Thyroid gland (tissue), 4 donors: ENCODE data around the gene ALDOC. TPM values are rescaled to one million over a fixed set of nuclear protein-coding genes. Genes with fewer than 3 reads are reported as not detected.

ENCODE experiments used
- DNase-seq, 2 donors: peaks; one replicate each; pipeline ENCODE4 v3.0.0-alpha.2; 2019
- H3K27ac ChIP-seq, 3 donors: fragments of 200-600 bp; sonication (generic); 1 replicate in 2 of 3; 2 replicates in 1 of 3; pipeline ENCODE4 v1.5.1; 2016 to 2019; ENCODE audit warnings: mild to moderate bottlenecking in 1 of 3, moderate library complexity in 1 of 3
- H3K27me3 ChIP-seq: fragments of 200-600 bp; sonication (generic); one replicate; pipeline ENCODE4 v1.5.1; 2019
- H3K36me3 ChIP-seq, 2 donors: fragments of 200-600 bp; sonication (generic); one replicate each; pipeline ENCODE4 v1.5.1; 2016 to 2019
- H3K4me1 ChIP-seq, 2 donors: fragments of 200-600 bp; sonication (generic); one replicate each; pipeline ENCODE4 v1.5.1; 2017 to 2019
- H3K4me3 ChIP-seq, 3 donors: fragments of 200-600 bp; sonication (generic); replicated peaks in 1 of 3; 1 replicate in 2 of 3; 2 replicates in 1 of 3; pipeline ENCODE4 v1.5.1; 2016; ENCODE audit warnings: mild to moderate bottlenecking in 1 of 3
- H3K9me3 ChIP-seq: fragments of 200-600 bp; sonication (generic); one replicate; pipeline ENCODE4 v1.5.1; 2017
- POLR2A ChIP-seq, 2 donors: fragments of 450-650 bp; IDR thresholded peaks; one replicate each; pipeline ENCODE4 v1.6.1; 2017; ENCODE audit warnings: antibody characterized with exemption in 2 of 2, mild to moderate bottlenecking in 2 of 2, moderate library complexity in 1 of 2
- WGBS, 2 donors: methylation state at CpG; one replicate each; pipeline ENCODE4 v1.1.5; 2017; 5-methylcytosine and 5-hydroxymethylcytosine counted together
- intact Hi-C: fragments of 100-400 bp; cut with DNase I; formaldehyde crosslinking; loops from one replicate; pipeline ENCODE4 v1.15.1; 2023
- total RNA-seq, 4 donors: library from RNA; depleted of rRNA; stranded (reverse); fragments of >200 nt; gene quantifications; one replicate each; pipeline ENCODE4 v1.2.3, GENCODE V29; 2016
- TF ChIP-seq, protein P1 (sequence below), 6 experiments: fragments of 200-600 bp in 3 of 6; fragments of 450-650 bp in 3 of 6; sonication (generic) in 3 of 6; IDR thresholded peaks; one replicate each; pipeline ENCODE4 v1.5.1; 2016 to 2019; ENCODE audit warnings: antibody characterized with exemption in 6 of 6, mild to moderate bottlenecking in 2 of 6, inconsistent platforms in 1 of 6, moderate library complexity in 1 of 6

ALDOC gene
- total RNA-seq, 4 donors from 2014 or later, result 6.0 to 13.1 (median 8.7) TPM

DNA sequence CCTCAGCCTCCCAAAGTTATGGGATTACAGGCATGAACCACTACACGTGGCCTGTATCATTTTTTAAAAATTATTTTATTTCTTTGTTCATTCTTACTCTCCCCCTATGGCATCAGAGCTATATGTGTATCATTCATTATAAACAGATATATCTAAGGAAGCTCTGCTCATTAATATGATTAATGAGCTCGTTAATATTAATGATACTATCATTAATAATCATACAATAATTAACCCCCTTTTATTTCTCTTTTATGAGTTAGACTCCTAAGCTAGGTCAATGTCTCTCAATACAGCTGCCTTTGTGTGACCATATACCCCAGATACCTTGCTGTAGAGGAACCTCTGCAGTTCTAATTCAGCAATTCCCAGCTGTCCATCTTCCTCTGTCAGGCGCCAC, 41.8 kb upstream of the ALDOC start:
- TF ChIP-seq, protein P1, sequence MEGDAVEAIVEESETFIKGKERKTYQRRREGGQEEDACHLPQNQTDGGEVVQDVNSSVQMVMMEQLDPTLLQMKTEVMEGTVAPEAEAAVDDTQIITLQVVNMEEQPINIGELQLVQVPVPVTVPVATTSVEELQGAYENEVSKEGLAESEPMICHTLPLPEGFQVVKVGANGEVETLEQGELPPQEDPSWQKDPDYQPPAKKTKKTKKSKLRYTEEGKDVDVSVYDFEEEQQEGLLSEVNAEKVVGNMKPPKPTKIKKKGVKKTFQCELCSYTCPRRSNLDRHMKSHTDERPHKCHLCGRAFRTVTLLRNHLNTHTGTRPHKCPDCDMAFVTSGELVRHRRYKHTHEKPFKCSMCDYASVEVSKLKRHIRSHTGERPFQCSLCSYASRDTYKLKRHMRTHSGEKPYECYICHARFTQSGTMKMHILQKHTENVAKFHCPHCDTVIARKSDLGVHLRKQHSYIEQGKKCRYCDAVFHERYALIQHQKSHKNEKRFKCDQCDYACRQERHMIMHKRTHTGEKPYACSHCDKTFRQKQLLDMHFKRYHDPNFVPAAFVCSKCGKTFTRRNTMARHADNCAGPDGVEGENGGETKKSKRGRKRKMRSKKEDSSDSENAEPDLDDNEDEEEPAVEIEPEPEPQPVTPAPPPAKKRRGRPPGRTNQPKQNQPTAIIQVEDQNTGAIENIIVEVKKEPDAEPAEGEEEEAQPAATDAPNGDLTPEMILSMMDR (IDR thresholded peaks at IDR 0.05), result no peak
- TF ChIP-seq POLR2A (IDR thresholded peaks at IDR 0.05), result no peak
- Histone ChIP-seq H3K4me1 (no peaks in the 10 kb centered on the region), H3K36me3 (peaks cover 89 to 92% of the 10 kb centered on the region in 2 donors), H3K9me3 (no peaks in the 10 kb centered on the region), H3K27me3 (no peaks in the 10 kb centered on the region), H3K4me3 (no peak overlapping the region), H3K27ac (no peak overlapping the region)
- DNase-seq, result no peak
- intact Hi-C loops, result no loop called here
- WGBS, 2 donors, result 95 to 98% methylated on average over 3 of the region's 3 CpGs

DNA sequence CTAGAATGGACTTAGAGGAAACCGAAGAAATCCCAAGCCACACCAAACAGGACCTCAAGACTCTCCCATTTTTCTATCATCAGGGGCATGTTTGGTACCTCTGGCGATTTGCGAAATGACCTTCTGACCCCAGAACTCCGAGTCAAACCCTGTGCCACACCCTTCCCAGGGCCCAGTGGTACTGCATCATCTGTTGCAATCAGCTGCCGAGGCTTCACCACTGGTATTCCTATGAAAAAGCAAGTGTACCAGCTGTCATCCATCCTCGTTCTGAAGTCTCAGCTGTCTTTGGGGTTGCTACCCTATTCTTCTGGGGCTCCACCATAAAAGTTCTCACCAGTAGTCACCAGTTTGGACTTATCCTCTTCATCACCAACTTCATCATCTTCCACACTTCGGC, 39.6 kb upstream of the ALDOC start:
- H3K36me3 ChIP-seq, result peaks cover 71 to 74% of the 10 kb centered on the region in 2 donors
- 88 to 90% methylated on average over 7 of the region's 7 CpGs for WGBS, 2 donors
- intact Hi-C loops, result no loop called here
- H3K27ac ChIP-seq, result no peak overlapping the region
- peaks cover 0 to 6% of the 10 kb centered on the region in 2 donors for H3K4me1 ChIP-seq
- TF ChIP-seq, protein P1 (IDR thresholded peaks at IDR 0.05), result no peak
- no peak for TF ChIP-seq POLR2A (IDR thresholded peaks at IDR 0.05)
- H3K27me3 ChIP-seq, result no peaks in the 10 kb centered on the region
- DNase-seq, result no peak
- H3K9me3 ChIP-seq, result no peaks in the 10 kb centered on the region
- no peak overlapping the region for H3K4me3 ChIP-seq

DNA sequence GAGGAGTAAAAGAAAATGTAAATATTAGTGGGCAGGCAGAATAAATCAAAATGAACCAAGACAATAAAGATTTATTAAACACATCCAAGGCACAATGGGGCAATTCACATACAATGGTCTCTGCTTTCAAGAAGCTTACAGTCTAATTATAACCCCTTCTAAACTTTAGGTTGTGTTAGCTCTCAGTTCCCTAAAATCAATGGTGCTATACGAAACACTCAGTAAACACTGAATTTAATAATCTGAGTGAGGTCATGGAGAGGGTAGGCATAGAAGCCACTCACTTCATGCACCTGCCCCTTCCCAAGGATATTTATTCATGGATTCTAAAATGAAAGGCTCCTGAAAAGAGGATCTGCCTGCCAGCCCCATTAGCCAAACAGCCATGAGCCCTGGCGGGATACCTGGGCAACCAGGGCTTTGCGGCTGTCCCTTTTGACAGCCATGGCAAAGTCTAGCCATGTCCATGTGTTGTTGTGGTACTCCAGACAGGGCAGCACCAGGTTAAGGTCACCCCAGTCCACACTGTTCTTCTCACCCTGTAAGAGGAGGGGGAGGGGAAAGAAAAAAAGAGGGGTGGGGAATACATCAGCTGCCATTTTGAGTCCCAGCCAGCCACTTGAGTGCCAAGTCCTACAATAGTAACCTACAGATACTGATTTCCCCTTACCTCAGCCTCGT, 38.7 kb upstream of the ALDOC start:
- H3K27me3 ChIP-seq, result no peaks in the 10 kb centered on the region
- peaks cover 0 to 6% of the 10 kb centered on the region in 2 donors for H3K4me1 ChIP-seq
- no peak for TF ChIP-seq POLR2A (IDR thresholded peaks at IDR 0.05)
- TF ChIP-seq, protein P1 (IDR thresholded peaks at IDR 0.05), result no peak
- H3K27ac ChIP-seq, result no peak overlapping the region
- WGBS, 2 donors, result 92 to 96% methylated on average over 4 of the region's 4 CpGs
- intact Hi-C loops, result no loop called here
- DNase-seq, result no peak
- H3K36me3 ChIP-seq, result peaks cover 62 to 65% of the 10 kb centered on the region in 2 donors
- H3K4me3 ChIP-seq, result no peak overlapping the region
- no peaks in the 10 kb centered on the region for H3K9me3 ChIP-seq

DNA sequence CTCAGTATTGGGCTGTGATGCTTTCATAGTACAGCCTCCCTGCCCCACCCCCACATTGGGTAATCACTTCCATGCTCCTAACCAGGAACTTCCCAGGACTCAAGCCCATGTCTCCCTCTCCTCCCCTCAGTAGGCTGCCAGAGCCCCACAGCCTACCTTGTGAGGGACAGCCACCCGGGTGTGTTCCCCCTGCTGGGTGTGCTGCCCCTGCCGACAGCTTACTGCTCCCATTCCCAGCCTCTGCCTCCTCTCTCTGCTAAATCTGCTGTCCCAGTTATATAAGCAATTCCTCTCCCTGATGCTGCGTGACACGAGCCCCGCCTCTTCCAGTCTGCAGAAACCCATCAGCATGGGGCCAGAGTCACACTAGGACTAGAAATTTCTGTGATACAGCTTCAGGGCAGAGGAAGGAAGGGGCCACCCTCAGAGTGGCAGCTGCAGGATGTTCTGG, 37.3 kb upstream of the ALDOC start, which contains the start of gene RSKR:
TSS of gene RSKR (minus strand) at position 255 of the 451 bp plus-strand sequence. CDS start at position 231, 24 bp downstream.
- no peak within 1 kb of the TSS for H3K4me3 ChIP-seq
- 87% methylated on average over 5 of the region's 5 CpGs for WGBS, 2 donors
- H3K9me3 ChIP-seq, result no peaks in the 10 kb centered on the region
- no peaks in the 10 kb centered on the region for H3K27me3 ChIP-seq
- no peak for TF ChIP-seq POLR2A (IDR thresholded peaks at IDR 0.05)
- TF ChIP-seq, protein P1 (IDR thresholded peaks at IDR 0.05), result no peak
- H3K4me1 ChIP-seq, result peaks cover 0 to 6% of the 10 kb centered on the region in 2 donors
- DNase-seq, result no peak
- intact Hi-C loops, result loop anchor here (2.0 to 5.0 kb wide), 2 partner anchors 67 to 122 kb away; no protein-coding TSS in a partner anchor
- peaks cover 47 to 50% of the 10 kb centered on the region in 2 donors for H3K36me3 ChIP-seq
- H3K27ac ChIP-seq, result peak within 1 kb of the TSS in 1 of 3 donors; percentile 15
